Body of pancreas (tissue), 4 donors: ENCODE results near the gene PPP1R12A. TPM values are rescaled to one million over a fixed set of nuclear protein-coding genes. Genes with fewer than 3 reads are reported as not detected.

Experiments used
- ATAC-seq: fragments of 150-250 bp; one replicate; pipeline ENCODE4 v1.9.1; 2016
- DNase-seq, 4 donors: peaks; one replicate each; pipeline ENCODE4 v3.0.0-alpha.2; 2019
- H3K27ac ChIP-seq, 4 donors: fragments of 200-600 bp; sonication (generic); 1 replicate in 3 of 4; 2 replicates in 1 of 4; pipeline versions ENCODE4 v1.5.1 to v1.6.1; 2016 to 2019; ENCODE audit warnings: mild to moderate bottlenecking in 1 of 4, mixed read lengths in 1 of 4, moderate library complexity in 1 of 4
- H3K27me3 ChIP-seq, 2 donors: fragments of 200-600 bp; sonication (generic); one replicate each; pipeline ENCODE4 v1.6.0; 2016; ENCODE audit warnings: mild to moderate bottlenecking in 1 of 2
- H3K36me3 ChIP-seq, 2 donors: fragments of 200-600 bp; sonication (generic); replicated peaks in 1 of 2; 2 replicates each; pipeline ENCODE4 v1.5.1; 2016; ENCODE audit warnings: low read depth in 2 of 2; ENCODE audit not compliant: insufficient read depth in 1 of 2
- H3K4me1 ChIP-seq: fragments of 200-600 bp; sonication (generic); one replicate; pipeline ENCODE4 v1.6.0; 2016
- H3K4me3 ChIP-seq, 2 donors: fragments of 200-600 bp; sonication (generic); 1 replicate in 1 of 2; 2 replicates in 1 of 2; pipeline ENCODE4 v1.5.1; 2016 to 2019
- H3K9me3 ChIP-seq, 3 donors: fragments of 200-600 bp; sonication (generic); 1 replicate in 2 of 3; 2 replicates in 1 of 3; pipeline ENCODE4 v1.5.1; 2016
- CTCF ChIP-seq, 7 experiments: fragments of 450-650 bp in 4 of 7; fragments of 200-600 bp in 3 of 7; sonication (generic) in 3 of 7; IDR thresholded peaks; one replicate each; pipeline ENCODE4 v1.5.1; 2016 to 2019; ENCODE audit warnings: antibody characterized with exemption in 7 of 7
- POLR2A ChIP-seq, 3 donors: fragments of 450-650 bp; IDR thresholded peaks; one replicate each; pipeline ENCODE4 v1.6.1; 2016; ENCODE audit warnings: antibody characterized with exemption in 3 of 3, mild to moderate bottlenecking in 2 of 3
- WGBS, 2 donors: methylation state at CpG; one replicate each; pipeline ENCODE4 v1.1.5; 2017; 5-methylcytosine and 5-hydroxymethylcytosine counted together
- intact Hi-C: fragments of 100-400 bp; cut with DNase I; formaldehyde crosslinking; loops from one replicate; pipeline ENCODE4 v1.15.1; 2023
- total RNA-seq, 2 donors: library from RNA; depleted of rRNA; stranded (reverse); fragments of >200 nt; gene quantifications; one replicate each; pipeline ENCODE4 v1.1.0, GENCODE V29; 2016

The PPP1R12A gene
- total RNA-seq, 2 donors from 2014 or later, result 45.4 to 65.6 TPM

DNA sequence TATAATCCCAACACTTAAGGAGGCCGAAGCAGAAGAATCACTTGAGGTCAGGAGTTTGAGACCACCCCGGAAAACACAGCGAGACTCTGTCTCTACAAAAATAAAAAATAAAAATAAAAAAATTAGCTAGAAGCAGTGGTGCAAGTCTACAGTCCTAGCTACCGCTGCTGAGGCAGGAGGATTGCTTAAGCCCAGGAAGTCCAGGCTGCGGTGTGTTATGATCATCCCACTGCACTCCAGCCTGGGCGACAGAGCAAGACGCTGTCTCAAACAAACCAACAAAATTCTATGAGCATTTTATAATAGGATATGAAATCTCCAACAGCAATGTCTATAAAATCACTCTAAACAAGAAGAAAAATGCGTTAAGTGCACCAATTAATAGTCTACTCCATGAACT lies 75.3 kb downstream of the PPP1R12A start:
- H3K36me3 ChIP-seq, result no peaks in the 10 kb centered on the region
- 89 to 91% methylated on average over 8 of the region's 8 CpGs for WGBS, 2 donors
- TF ChIP-seq CTCF (IDR thresholded peaks at IDR 0.05) (no peak), POLR2A (IDR thresholded peaks at IDR 0.05) (no peak)
- intact Hi-C loops, result no loop called here
- no peaks in the 10 kb centered on the region for H3K9me3 ChIP-seq
- no peak for ATAC-seq
- no peak for DNase-seq
- H3K27me3 ChIP-seq, result no peaks in the 10 kb centered on the region
- no peaks in the 10 kb centered on the region for H3K4me1 ChIP-seq
- no peak overlapping the region for H3K4me3 ChIP-seq
- no peak overlapping the region for H3K27ac ChIP-seq

DNA sequence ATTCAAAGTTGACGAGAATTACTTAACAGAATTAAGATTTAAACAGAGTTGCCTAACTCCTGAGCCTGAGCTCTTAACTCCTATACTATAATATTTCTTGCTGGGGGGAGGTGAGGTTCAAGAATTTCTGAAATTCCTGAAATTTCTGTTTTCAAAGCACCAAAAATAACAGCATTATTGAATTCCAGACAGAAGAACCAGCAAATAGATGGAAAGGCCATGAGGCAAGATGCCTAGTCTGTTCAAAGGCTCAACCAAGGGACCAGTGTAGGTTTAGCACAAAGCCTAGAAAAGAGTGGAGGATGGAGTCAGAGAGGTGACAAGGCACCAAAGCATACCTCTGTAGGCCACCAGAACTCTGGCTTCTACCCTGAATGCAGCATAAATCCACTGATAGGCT lies 76.4 kb downstream of the PPP1R12A start:
- no peaks in the 10 kb centered on the region for H3K4me1 ChIP-seq
- no peaks in the 10 kb centered on the region for H3K9me3 ChIP-seq
- no peaks in the 10 kb centered on the region for H3K36me3 ChIP-seq
- TF ChIP-seq POLR2A (IDR thresholded peaks at IDR 0.05) (no peak), CTCF (IDR thresholded peaks at IDR 0.05) (no peak)
- no peak overlapping the region for H3K4me3 ChIP-seq
- 83 to 98% methylated on average over 1 of the region's 1 CpG for WGBS, 2 donors
- H3K27me3 ChIP-seq, result no peaks in the 10 kb centered on the region
- intact Hi-C loops, result no loop called here
- H3K27ac ChIP-seq, result no peak overlapping the region
- ATAC-seq (no peak), DNase-seq (no peak)

- Histone ChIP-seq H3K9me3 (no peaks in the 10 kb centered on the region), H3K36me3 (no peaks in the 10 kb centered on the region), H3K4me1 (no peaks in the 10 kb centered on the region), H3K27ac (no peak overlapping the region), H3K4me3 (no peak overlapping the region), H3K27me3 (no peaks in the 10 kb centered on the region)
- 37 to 44% methylated on average over 2 of the region's 2 CpGs for WGBS, 2 donors
- DNase-seq, result no peak
- intact Hi-C loops, result no loop called here
- ATAC-seq, result no peak
- TF ChIP-seq CTCF (IDR thresholded peaks at IDR 0.05) (no peak), POLR2A (IDR thresholded peaks at IDR 0.05) (no peak)
Measured at GRCh38 chr12:79857675-79858074, 77.2 kb downstream of the PPP1R12A start.

DNA sequence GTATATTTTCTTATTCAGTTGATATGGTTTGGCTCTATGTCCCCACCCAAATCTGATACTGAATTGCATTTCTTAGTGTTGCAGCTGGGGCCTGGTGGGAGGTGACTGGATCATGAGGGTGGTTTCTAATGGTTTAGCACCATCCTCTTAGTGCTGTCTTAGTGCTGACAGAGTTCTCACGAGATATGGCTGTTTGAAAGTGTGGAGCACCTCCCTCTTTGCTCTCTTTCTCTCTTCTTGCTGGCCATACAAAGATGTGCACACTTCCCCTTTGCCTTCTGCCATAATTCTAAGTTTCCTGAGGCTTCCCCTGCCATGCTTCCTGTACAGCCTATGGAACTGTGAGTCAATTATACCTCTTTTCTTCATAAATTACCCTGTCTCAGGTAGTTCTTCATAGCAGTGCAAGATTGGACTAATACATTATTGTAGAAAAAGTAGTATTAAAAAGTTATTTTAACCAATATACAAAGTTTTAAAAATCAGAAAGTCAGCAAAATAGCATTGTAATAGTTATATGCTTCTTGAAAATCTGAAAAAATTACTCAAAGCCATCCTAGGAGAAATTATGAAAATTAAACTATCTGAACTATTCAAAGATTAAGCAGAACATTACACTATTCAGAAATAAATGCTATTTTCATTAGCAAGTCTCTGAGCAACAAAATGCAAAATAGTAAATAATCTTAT lies 84.1 kb downstream of the PPP1R12A start:
- H3K36me3 ChIP-seq, result no peaks in the 10 kb centered on the region
- H3K4me3 ChIP-seq, result no peak overlapping the region
- ATAC-seq, result no peak
- 84 to 89% methylated on average over 1 of the region's 1 CpG for WGBS, 2 donors
- H3K27me3 ChIP-seq, result no peaks in the 10 kb centered on the region
- TF ChIP-seq CTCF (IDR thresholded peaks at IDR 0.05), result no peak
- TF ChIP-seq POLR2A (IDR thresholded peaks at IDR 0.05), result no peak
- DNase-seq, result no peak
- no peaks in the 10 kb centered on the region for H3K9me3 ChIP-seq
- H3K27ac ChIP-seq, result no peak overlapping the region
- no peaks in the 10 kb centered on the region for H3K4me1 ChIP-seq
- intact Hi-C loops, result no loop called here

DNA sequence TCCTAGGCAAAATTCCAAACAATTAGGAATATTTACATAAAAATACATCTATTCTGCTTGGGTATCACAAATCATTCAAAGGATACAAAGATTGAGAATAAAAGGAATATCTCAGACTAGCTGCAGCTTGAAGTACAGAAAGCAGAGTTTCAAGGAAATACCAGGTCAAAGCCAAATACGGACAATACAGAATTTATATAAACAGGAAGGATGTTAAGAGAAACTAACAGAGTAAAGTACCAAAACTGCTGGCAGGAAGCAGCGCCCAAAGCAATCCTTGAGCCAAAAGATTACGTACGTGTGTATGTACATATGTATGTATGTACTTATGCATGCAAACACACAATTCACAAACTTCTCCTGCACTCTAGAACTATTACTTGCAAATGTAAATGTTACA lies 86.6 kb downstream of the PPP1R12A start:
- no peak for ATAC-seq
- intact Hi-C loops, result no loop called here
- Histone ChIP-seq H3K27me3 (no peaks in the 10 kb centered on the region), H3K36me3 (peaks cover 3 to 6% of the 10 kb centered on the region in 2 donors), H3K4me1 (no peaks in the 10 kb centered on the region), H3K4me3 (no peak overlapping the region), H3K27ac (no peak overlapping the region), H3K9me3 (no peaks in the 10 kb centered on the region)
- no peak for DNase-seq
- WGBS, 2 donors, result 46 to 51% methylated on average over 4 of the region's 4 CpGs
- TF ChIP-seq POLR2A (IDR thresholded peaks at IDR 0.05) (no peak), CTCF (IDR thresholded peaks at IDR 0.05) (no peak)
